ENCODE data around the gene LACRT.

Gene LACRT

DNA sequence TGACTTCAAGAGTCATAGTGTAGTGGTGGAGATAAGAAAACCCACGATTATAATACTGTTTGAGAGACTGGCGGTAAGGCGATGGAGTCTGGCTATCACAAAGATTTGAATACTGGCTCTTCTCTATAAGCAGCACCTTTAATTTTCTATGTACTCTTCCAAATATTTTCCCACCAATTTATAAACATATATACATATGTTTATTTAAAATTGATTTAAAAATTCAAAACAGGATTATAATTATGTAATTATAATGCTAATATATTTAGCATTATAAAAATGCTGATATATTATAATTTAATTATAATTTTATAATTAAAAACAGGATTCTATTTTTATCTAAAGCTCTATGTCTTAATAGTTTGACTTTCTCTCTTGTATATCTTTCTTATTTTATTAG lies 28.9 kb upstream of the LACRT start:
- no peak for DNase-seq (ENCODE audit: low spot score)
- no peak overlapping the region for H3K4me3 ChIP-seq
- H3K27ac ChIP-seq: no peak overlapping the region
- TF ChIP-seq CTCF (IDR thresholded peaks at IDR 0.05): no peak

DNA sequence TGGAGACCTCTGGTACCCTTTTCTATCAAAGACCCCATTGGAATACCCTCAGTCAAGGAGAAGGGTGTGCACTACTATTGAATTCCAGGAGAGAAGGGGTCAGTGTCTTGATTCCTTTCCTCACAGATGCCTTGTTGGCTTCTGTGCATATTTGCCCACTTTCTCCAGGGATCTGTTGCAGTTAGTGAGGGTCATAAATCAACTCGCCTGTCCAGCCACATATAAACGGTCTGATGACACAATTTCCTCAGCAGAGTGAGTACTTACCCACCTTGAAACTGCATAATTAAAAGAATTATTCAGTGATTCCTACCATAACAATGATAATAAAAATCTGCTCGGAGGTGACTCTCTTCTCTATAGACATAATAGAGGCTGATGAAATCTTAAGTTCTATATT lies 27.3 kb upstream of the LACRT start:
- no peak overlapping the region for H3K4me3 ChIP-seq
- no peak for TF ChIP-seq CTCF (IDR thresholded peaks at IDR 0.05)
- no peak for DNase-seq (ENCODE audit: low spot score)
- no peak overlapping the region for H3K27ac ChIP-seq

DNA sequence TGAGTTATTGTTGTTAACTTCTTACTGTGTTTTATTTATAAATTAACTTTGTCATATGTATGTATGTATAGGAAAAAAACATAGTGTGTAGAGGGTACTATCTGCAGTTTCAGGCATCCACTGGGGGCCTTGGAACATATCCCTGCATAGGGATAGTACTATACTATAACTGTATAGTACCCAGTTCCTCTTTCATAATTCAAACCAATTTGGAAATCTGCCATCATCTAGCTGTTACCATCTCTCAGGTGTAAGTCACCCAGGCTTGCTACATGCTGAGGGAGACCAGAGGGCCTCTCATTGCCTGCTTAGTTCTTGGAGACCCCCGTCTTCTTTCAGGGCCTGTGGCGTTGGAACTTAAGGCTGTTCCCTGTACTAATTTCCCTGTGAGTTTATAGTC lies 26.4 kb upstream of the LACRT start:
- Histone ChIP-seq H3K27ac (no peak overlapping the region), H3K4me3 (no peak overlapping the region)
- no peak for DNase-seq (ENCODE audit: low spot score)
- no peak for TF ChIP-seq CTCF (IDR thresholded peaks at IDR 0.05)

- no peak overlapping the region for H3K27ac ChIP-seq
- TF ChIP-seq CTCF (IDR thresholded peaks at IDR 0.05): no peak
- no peak for DNase-seq (ENCODE audit: low spot score)
- no peak overlapping the region for H3K4me3 ChIP-seq
Measured at GRCh38 chr12:54660320-54660962, 25.7 kb upstream of the LACRT start.

DNA sequence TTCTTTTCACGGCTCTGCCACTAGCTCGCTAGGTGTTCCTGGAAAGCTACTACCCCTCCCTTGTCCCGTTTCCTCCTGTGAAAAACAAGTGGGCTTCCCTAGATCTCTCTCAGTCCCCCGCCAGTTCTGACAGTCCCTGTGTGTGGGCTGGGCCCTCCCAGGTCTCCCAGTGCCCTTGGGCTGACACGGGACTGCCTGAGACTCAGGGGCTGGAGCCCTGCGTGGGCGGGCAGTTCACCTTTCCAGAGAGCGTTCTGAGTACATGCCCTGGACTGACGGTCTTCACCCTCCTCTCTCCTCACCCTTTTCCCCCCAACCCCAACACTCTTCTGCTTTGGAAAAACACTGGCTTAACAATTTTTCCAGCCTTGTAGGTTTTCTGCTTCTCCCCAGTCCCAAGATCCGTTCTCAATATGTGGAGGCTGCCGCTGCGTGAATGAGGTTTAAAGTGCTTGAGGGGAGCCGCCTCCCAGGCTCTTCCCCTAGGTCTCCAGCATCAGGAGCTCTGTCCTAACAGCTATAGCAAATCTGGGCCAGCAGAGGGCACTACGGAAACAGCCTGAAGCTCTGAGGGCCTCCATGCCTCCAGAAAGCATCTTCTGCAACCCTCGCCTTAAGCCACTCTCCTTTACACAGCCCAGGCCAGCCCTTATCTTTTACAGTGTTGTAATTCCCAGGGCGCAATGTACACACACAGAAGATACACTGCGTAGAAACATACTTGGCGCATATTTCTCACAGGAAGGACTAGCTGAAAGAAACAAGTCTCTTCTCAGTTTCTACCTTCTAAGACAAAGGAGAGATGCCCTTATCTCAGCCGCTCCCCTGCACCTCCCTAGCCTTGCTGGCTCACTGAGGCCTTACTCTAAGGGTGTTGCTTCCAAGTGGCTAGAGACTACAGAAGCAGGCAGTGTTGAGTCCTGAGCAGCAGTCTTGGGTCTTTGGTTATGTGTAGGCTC lies 23.9 kb upstream of the LACRT start:
- DNase-seq (ENCODE audit: low spot score): no peak
- Histone ChIP-seq H3K27ac (no peak overlapping the region), H3K4me3 (no peak overlapping the region)
- no peak for TF ChIP-seq CTCF (IDR thresholded peaks at IDR 0.05)

DNA sequence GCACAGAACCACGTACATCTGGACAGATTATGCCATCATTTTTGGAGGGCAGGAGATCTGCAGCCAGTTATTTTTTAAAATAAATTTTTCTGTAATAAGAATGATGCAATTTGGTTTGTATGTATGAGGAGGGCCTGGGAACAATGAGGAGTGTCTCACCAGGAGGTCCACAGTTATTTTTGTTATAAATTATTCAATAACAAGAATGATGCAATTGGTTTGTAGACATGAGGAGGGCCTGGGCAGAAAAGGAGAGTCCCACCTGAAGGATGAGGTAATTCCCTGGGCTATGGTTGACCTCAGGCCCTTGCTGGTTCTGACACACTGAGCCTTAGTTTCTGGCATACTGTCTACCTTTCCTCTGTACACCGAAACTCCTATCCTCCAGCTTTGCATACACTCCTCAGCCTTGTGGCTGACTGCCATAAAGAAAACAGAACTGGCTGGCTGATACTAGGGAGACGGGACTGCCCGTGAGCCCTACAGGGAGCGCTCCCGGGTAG lies 22.5 kb upstream of the LACRT start:
- Histone ChIP-seq H3K27ac (no peak overlapping the region), H3K4me3 (no peak overlapping the region)
- no peak for TF ChIP-seq CTCF (IDR thresholded peaks at IDR 0.05)
- DNase-seq (ENCODE audit: low spot score): no peak
